Activated CD4-positive, alpha-beta memory T cell treated with anti-CD3 and anti-CD28 coated beads for 36 hours (primary cell): ENCODE measurements around the gene ANO9. TPM values are rescaled to one million over a fixed set of nuclear protein-coding genes. Genes with fewer than 3 reads are reported as not detected.
"Not testable (repeated sequence)": the region's sequence is repeated elsewhere in the genome, so short reads cannot be mapped to it uniquely, and the experiment has no call there.

Experiments used
- CTCF ChIA-PET: fragments of 350-600 bp; sonication (Branson Sonifier 250); formaldehyde crosslinking; loops from one replicate; lab custom pipeline; 2021; ENCODE audit warnings: antibody characterized with exemption, inconsistent platforms; lab: Charles Lee
- POLR2A ChIA-PET: fragments of 350-600 bp; sonication (Branson Sonifier 250); formaldehyde crosslinking; loops from one replicate; lab custom pipeline; 2021; ENCODE audit warnings: antibody characterized with exemption; lab: Charles Lee
- DNase-seq: peaks from one replicate; pipeline ENCODE4 v3.0.0-alpha.2; 2020
- H3K27ac Mint-ChIP-seq: one replicate; pipeline ENCODE4 v1.8.0; 2021; ENCODE audit warnings: mixed read lengths
- H3K27me3 Mint-ChIP-seq: one replicate; pipeline ENCODE4 v1.8.0; 2021; ENCODE audit warnings: mixed read lengths
- H3K36me3 Mint-ChIP-seq: one replicate; pipeline ENCODE4 v1.8.0; 2021; ENCODE audit warnings: mixed read lengths
- H3K4me1 Mint-ChIP-seq: one replicate; pipeline ENCODE4 v1.8.0; 2021; ENCODE audit warnings: low read depth, mixed read lengths
- H3K4me3 Mint-ChIP-seq: one replicate; pipeline ENCODE4 v1.8.0; 2021; ENCODE audit warnings: mild to moderate bottlenecking, mixed read lengths
- H3K9me3 Mint-ChIP-seq: one replicate; pipeline ENCODE4 v1.8.0; 2021; ENCODE audit warnings: mixed read lengths
- intact Hi-C: fragments of 100-400 bp; cut with micrococcal nuclease; formaldehyde crosslinking; loops from one replicate; pipeline ENCODE4 v1.15.1; 2023
- total RNA-seq, 2 experiments: library from RNA; stranded (reverse); gene quantifications; one replicate each; pipeline ENCODE4 v1.2.3, GENCODE V29; 2021

The ANO9 gene
- total RNA-seq, 2 experiments from 2014 or later, result 41.7 to 45.6 TPM

DNA sequence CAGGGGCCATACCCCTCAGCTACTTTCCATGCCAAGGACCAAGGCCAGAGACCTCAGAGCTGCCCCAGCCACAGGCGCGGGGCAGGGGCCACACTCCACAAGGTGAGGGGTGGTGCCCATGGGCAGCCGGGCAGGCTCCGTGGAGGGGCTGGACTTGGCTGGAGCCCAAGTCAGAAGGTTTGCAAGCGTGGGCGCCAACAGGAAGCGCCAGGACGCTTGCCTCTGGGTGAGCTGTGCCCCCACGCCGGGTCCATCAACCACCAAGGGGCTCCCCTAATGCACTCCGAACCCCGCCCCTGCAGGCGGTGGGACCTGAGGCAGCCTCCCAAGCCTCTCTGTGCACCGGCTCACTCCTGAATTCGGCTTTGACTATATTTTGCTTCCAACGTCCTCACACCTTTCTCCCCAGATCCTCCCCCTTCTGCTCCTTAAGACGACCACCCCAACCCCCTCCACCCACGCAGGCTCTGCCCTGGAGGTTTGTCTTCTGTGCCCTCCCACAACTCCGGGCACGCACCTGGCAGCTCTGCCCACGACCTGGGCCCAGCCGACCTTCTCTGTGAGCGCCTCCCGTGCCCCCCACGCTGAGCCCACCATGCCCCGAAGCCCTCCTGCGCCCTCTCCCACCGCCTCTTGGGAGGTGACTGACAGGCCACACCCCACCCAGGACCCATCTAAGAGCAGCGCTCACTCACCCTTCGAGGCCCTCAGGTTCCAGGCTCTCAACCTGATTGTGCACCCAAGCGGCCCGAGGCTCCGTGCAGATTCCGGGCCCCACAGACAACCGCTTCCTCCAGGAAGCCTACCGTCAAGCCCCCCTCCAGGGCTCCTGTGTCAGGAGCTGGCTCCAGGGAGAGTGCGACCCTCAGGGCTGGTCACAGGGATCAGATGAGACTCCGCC lies 50.4 kb downstream of the ANO9 start:
- Mint-ChIP-seq H3K4me3 (no peak overlapping the region), H3K36me3 (no peaks in the 10 kb centered on the region), H3K9me3 (peaks cover 9% of the 10 kb centered on the region), H3K4me1 (no peaks in the 10 kb centered on the region), H3K27ac (no peak overlapping the region), H3K27me3 (no peaks in the 10 kb centered on the region)
- intact Hi-C loops, result no loop called here
- CTCF ChIA-PET, result interaction anchor here (1.2 kb wide), 1 partner anchor 87 kb away, joined by 3 read pairs; no protein-coding TSS in a partner anchor
- no peak for DNase-seq
- POLR2A ChIA-PET, result no interaction called here

DNA sequence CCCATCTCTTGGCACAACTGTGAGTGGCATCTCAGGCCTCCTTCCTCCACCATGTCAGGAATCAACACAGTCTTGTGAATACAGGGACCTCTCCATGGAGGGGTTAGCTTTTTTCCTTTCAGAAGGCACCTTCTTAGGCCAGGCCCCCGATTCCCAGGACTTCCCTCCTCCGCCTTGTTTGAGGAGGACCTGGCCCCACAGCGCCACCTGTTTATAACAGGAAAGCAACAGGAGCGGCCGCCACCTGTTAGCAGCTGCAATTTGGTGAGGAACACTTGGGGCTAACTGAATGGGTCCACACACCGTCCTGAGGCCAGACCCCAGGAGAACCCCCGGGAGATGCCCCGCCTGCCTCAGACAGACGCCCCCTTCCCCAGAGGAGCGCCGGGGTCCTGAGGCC lies 51.6 kb downstream of the ANO9 start:
- Mint-ChIP-seq H3K9me3 (peaks cover 9% of the 10 kb centered on the region), H3K4me1 (no peaks in the 10 kb centered on the region), H3K4me3 (no peak overlapping the region), H3K27ac (no peak overlapping the region), H3K36me3 (no peaks in the 10 kb centered on the region), H3K27me3 (no peaks in the 10 kb centered on the region)
- intact Hi-C loops, result no loop called here
- POLR2A ChIA-PET, result no interaction called here
- CTCF ChIA-PET, result interaction anchor here (0.6 kb wide), 1 partner anchor 139 kb away, joined by 4 read pairs; no protein-coding TSS in a partner anchor
- no peak for DNase-seq

DNA sequence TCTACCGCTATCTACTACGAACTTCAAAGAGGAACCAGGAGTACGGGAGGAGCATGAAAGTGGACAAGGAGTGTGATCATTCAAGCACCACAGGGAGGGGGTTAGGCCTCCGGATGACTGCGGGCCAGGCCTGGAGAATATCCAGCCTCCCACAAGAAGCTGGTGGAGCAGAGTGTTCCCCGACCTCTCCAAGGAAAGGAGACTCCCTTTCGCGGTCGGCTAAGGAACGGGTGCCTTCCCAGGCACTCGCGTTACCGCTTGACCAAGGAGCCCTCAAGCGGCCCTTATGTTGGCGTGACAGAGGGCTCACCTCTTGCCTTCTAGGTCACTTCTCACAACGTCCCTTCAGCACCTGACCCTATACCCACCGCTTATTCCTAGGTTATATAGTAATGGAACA lies 52.4 kb downstream of the ANO9 start:
- H3K9me3 Mint-ChIP-seq, intact Hi-C loops, H3K4me1 Mint-ChIP-seq, DNase-seq, POLR2A ChIA-PET, H3K27me3 Mint-ChIP-seq, H3K4me3 Mint-ChIP-seq, H3K36me3 Mint-ChIP-seq, H3K27ac Mint-ChIP-seq: not testable (repeated sequence)
- CTCF ChIA-PET, result interaction anchor here (0.6 kb wide), 1 partner anchor 138 kb away, joined by 4 read pairs; no protein-coding TSS in a partner anchor

DNA sequence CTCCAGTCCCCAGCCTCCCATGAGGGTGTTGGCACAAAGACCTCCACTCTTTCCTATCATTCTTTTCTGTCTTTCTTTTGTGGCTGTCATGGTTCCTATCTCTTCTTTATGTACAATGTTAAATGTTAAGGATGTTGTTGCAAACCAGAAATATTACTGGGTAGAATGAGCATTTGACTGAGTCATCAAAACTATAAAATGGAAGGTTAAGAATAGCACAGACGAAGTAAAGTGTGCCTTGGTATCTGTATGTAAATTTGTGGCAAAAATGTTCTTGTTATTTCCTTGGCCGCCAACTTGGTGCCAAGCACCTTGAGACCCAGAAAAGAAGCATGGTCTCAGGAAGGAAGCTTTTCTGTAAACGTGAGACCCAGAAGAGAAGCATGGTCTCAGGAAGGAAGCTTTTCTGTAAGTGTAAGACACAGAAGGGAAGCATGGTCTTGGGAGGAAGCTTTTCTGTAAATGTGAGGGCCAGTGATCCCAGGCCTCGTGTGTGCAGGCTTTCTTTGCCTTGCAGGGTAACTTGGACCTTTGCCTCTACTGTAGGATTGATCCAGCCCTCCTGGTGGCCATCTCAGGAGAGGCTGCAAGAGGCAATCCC lies 54.5 kb downstream of the ANO9 start:
- Mint-ChIP-seq H3K27ac (no peak overlapping the region), H3K4me3 (no peak overlapping the region), H3K4me1 (no peaks in the 10 kb centered on the region), H3K9me3 (peaks cover 9% of the 10 kb centered on the region), H3K27me3 (peaks cover 3% of the 10 kb centered on the region), H3K36me3 (no peaks in the 10 kb centered on the region)
- CTCF ChIA-PET, result interaction anchor here (1.0 to 1.4 kb wide), 2 partner anchors 10 to 137 kb away, joined by 4 to 5 read pairs; no protein-coding TSS in a partner anchor
- no peak for DNase-seq
- intact Hi-C loops, result no loop called here
- POLR2A ChIA-PET, result no interaction called here

- no peak overlapping the region for H3K4me3 Mint-ChIP-seq
- H3K4me1 Mint-ChIP-seq, result no peaks in the 10 kb centered on the region
- H3K27ac Mint-ChIP-seq, result no peak overlapping the region
- peaks cover 9% of the 10 kb centered on the region for H3K9me3 Mint-ChIP-seq
- peaks cover 7% of the 10 kb centered on the region for H3K27me3 Mint-ChIP-seq
- no peaks in the 10 kb centered on the region for H3K36me3 Mint-ChIP-seq
- ChIA-PET POLR2A (no interaction called here), CTCF (interaction anchor here (0.7 to 1.0 kb wide), 2 partner anchors 11 to 15 kb away, joined by 3 to 4 read pairs; no protein-coding TSS in a partner anchor)
- intact Hi-C loops, result no loop called here
- DNase-seq, result no peak
Measured at GRCh38 chr11:386483-386882, 55.3 kb downstream of the ANO9 start.

GRCh38 chr11:385594-386351 lies 56.0 kb downstream of the ANO9 start:
- CTCF ChIA-PET, result no interaction called here
- intact Hi-C loops, result no loop called here
- Mint-ChIP-seq H3K27ac (no peak overlapping the region), H3K36me3 (no peaks in the 10 kb centered on the region), H3K9me3 (peaks cover 9% of the 10 kb centered on the region), H3K4me1 (no peaks in the 10 kb centered on the region), H3K4me3 (no peak overlapping the region), H3K27me3 (peaks cover 7% of the 10 kb centered on the region)
- POLR2A ChIA-PET, result no interaction called here
- DNase-seq, result no peak

DNA sequence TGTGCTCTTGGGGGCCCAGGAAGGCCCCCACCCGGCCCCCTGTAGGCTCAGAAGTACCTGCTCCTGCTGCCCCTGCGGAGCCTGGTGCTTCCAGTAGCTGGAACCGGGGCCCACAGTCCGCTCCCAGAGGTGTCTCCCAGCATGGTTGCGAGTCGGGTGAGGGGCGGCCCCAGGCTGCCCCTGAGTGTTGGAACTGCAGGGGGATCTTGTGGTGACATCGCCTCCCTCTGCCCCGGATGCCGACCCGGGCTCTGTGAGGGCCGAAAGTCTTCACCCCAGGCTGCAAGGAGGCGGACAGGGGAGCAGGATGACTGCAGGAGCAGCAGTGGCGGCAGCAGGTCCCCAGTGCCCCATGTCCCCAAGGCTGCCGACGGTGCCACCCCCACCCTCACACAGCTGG lies 57.3 kb downstream of the ANO9 start:
- no peak for DNase-seq
- intact Hi-C loops, result no loop called here
- ChIA-PET POLR2A (no interaction called here), CTCF (no interaction called here)
- Mint-ChIP-seq H3K4me1 (no peaks in the 10 kb centered on the region), H3K9me3 (peaks cover 9% of the 10 kb centered on the region), H3K27ac (no peak overlapping the region), H3K27me3 (peaks cover 7% of the 10 kb centered on the region), H3K36me3 (no peaks in the 10 kb centered on the region), H3K4me3 (no peak overlapping the region)

GRCh38 chr11:383431-383830 lies 58.4 kb downstream of the ANO9 start:
- CTCF ChIA-PET, result no interaction called here
- no peak overlapping the region for H3K27ac Mint-ChIP-seq
- peaks cover 7% of the 10 kb centered on the region for H3K27me3 Mint-ChIP-seq
- no peaks in the 10 kb centered on the region for H3K36me3 Mint-ChIP-seq
- no peak overlapping the region for H3K4me3 Mint-ChIP-seq
- H3K9me3 Mint-ChIP-seq, result peaks cover 9% of the 10 kb centered on the region
- no peaks in the 10 kb centered on the region for H3K4me1 Mint-ChIP-seq
- POLR2A ChIA-PET, result no interaction called here
- no peak for DNase-seq
- intact Hi-C loops, result no loop called here

- peaks cover 6% of the 10 kb centered on the region for H3K9me3 Mint-ChIP-seq
- intact Hi-C loops, result no loop called here
- peaks cover 7% of the 10 kb centered on the region for H3K27me3 Mint-ChIP-seq
- H3K27ac Mint-ChIP-seq, result no peak overlapping the region
- no peaks in the 10 kb centered on the region for H3K36me3 Mint-ChIP-seq
- H3K4me1 Mint-ChIP-seq, result no peaks in the 10 kb centered on the region
- CTCF ChIA-PET, result interaction anchor here (0.8 kb wide), 1 partner anchor 25 kb away, joined by 3 read pairs; no protein-coding TSS in a partner anchor
- POLR2A ChIA-PET, result no interaction called here
- H3K4me3 Mint-ChIP-seq, result no peak overlapping the region
- no peak for DNase-seq
Measured at GRCh38 chr11:382081-382629, 59.7 kb downstream of the ANO9 start.

GRCh38 chr11:381501-382072 lies 60.2 kb downstream of the ANO9 start:
- DNase-seq, result no peak
- ChIA-PET CTCF (no interaction called here), POLR2A (no interaction called here)
- Mint-ChIP-seq H3K27me3 (peaks cover 7% of the 10 kb centered on the region), H3K4me3 (no peak overlapping the region), H3K36me3 (no peaks in the 10 kb centered on the region), H3K4me1 (no peaks in the 10 kb centered on the region), H3K9me3 (peaks cover 2% of the 10 kb centered on the region), H3K27ac (no peak overlapping the region)
- intact Hi-C loops, result no loop called here

- no peaks in the 10 kb centered on the region for H3K4me1 Mint-ChIP-seq
- H3K36me3 Mint-ChIP-seq, result no peaks in the 10 kb centered on the region
- H3K27me3 Mint-ChIP-seq, result peaks cover 7% of the 10 kb centered on the region
- no peak overlapping the region for H3K27ac Mint-ChIP-seq
- POLR2A ChIA-PET, result no interaction called here
- H3K9me3 Mint-ChIP-seq, result no peaks in the 10 kb centered on the region
- CTCF ChIA-PET, result no interaction called here
- DNase-seq, result no peak
- intact Hi-C loops, result no loop called here
- no peak overlapping the region for H3K4me3 Mint-ChIP-seq
Measured at GRCh38 chr11:380996-381395, 60.8 kb downstream of the ANO9 start.
